Testis (tissue), 2 donors: ENCODE data around the gene SAFB2.

Experiments
- CTCF ChIP-seq, 3 experiments: fragments of 450-650 bp in 2 of 3; fragments of 200-600 bp in 1 of 3; sonication (generic) in 1 of 3; IDR thresholded peaks; one replicate each; pipeline ENCODE4 v1.5.1; 2016 to 2019; ENCODE audit warnings: antibody characterized with exemption in 3 of 3, mild to moderate bottlenecking in 2 of 3, moderate library complexity in 1 of 3
- POLR2A ChIP-seq: fragments of 450-650 bp; IDR thresholded peaks from one replicate; pipeline ENCODE4 v1.6.1; 2017; ENCODE audit warnings: antibody characterized with exemption, mild to moderate bottlenecking, moderate library complexity

GRCh38 chr19:5628461-5628860 is 5.9 kb upstream of the SAFB2 start:
- no peak for TF ChIP-seq POLR2A
- no peak for TF ChIP-seq CTCF (IDR thresholded peaks at IDR 0.05)
